Stimulated activated CD4-positive, alpha-beta T cell treated with anti-CD3 and anti-CD28 coated beads, TNF-alpha, amount 100 ng/mL, for 24 hours (primary cell): Measurements from ENCODE around the gene CBX6.

Experiments used
- DNase-seq, 3 experiments: peaks; one replicate each; pipeline ENCODE4 v3.0.0-alpha.2; 2020; ENCODE audit warnings: low read depth in 3 of 3

The CBX6 gene

DNA sequence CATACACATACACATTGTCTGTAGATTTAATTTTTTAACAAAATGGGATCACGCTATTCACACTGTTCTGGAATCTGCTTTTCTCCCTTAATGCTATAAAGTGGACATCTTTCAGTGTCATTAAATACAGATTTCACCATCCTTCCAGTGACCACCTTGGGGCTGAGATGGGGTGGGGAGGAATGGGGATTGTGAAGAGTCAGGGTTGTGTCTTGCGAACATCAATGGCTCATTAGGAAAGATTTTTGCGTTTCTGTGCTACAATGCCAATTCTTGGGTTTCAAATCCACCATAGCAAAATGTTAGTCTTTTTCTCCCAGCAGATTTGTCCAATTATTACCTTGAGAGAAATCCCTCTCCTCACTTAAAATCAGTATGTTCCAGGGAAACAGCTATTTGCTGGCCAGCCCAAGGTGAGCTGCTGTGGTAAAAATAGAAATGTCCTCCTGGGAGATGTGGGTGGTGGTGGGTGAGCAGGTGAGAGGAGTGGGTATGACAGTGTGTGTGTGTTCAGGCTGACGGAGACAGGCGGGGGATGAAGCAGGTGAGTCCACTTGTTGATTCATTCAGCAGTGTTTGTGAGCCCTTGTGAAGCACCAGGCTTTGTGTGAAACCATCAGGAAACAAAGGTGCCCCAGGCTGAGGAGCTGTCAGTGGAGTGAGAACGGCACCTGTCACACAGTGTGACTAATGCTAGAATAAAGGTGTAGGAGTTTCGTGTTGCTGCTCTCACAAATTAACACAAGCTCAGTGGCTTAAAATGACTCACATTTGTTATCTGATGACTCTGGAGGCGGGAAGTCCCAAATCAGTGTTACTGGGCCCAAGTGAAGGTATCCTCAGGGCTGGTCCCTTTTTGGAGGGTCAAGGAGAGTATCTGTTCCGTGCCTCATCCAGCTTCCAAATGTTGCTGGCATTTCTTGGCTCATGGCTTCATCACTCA is 1.7 kb upstream of the CBX6 start:
- DNase-seq = peak; percentile 56 to 70 (median 64)

DNA sequence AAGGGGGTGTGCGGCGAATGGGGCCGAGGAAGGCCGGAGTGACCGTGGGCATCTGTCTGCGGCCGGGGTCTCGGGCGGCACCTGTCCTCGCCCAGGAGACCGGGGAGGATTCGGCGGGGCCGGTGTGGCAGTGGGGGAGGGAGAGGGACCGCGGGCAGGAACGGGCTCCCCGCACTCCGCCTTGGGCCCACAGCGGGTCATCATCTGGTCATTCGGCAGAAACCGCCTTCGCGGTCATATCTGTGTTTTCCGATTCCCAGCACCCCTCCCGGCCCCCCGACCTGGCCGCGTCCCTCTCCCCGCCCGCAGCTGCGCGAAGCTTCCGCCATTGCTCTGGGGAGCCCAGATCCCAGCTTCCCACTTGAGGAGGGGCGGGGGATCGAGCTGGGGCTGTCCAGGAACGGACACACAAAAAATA is 824 bp upstream of the CBX6 start:
- no peak for DNase-seq

DNA sequence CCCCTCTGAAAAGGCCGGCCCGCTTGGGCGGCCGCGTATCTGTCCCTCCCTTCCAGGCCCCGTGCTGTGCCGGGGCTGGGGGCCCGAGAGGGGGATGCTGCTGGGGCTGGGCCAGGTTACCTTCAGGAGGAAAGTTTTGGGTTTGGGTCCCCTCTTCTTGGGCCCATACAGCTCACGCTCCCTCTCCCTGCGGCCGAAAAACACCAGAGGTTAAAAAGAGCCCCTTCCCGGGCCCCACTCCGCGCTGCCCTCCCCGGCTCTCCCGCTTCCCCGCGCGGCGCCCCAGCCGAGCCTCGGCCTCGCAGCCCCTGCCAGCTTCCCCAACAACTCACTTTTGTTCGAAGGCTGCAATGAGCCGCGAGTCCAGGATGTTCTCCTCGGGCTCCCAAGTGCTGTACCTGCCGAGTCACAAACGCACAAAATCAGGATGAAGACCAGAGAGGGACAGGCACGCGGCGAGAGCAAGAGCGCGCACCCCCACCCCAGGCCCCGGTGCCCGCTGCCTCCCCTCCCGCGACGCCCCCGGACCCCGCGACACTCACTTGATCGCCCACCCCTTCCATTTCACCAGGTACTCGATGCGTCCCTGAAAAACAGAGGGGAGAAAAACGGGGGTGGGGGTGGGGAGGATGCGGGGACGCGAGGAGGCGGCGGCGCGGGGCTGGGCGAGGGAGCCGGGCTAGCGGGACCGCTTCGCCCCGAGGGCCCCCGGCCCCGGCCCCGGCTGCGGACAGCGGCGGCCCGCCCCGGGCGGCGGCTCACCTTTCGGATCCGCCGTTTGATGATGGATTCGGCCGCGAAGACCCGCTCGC is 450 bp downstream of the CBX6 start:
- no peak for DNase-seq

DNA sequence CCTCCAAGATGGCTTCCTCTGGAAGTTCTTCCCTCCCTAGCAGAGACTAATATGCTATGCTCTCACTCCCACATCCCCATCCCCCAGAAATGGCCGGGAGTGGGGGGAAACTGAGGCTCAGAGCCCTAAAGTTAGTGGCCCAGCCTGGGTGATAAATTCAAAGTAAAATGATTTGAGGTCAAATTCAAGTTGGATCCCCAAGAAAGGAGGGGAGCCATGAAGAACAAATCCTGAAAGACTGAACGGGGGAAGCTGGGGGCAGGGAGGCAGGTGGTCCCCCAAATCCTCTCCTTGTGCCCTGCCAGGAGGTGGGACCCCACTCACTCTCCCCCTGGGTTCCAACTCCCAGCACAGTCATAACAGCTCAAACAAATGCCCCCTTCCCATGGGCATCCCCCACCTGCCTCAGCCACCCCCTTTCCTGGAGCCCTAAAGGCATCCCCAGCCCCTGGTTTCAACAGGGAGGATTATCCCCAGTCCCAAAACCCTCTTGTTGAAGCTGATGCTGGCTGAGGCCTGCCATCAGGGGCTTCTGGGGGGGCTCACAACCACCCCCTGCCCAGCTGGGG is 1.1 kb downstream of the CBX6 start:
- no peak for DNase-seq

DNA sequence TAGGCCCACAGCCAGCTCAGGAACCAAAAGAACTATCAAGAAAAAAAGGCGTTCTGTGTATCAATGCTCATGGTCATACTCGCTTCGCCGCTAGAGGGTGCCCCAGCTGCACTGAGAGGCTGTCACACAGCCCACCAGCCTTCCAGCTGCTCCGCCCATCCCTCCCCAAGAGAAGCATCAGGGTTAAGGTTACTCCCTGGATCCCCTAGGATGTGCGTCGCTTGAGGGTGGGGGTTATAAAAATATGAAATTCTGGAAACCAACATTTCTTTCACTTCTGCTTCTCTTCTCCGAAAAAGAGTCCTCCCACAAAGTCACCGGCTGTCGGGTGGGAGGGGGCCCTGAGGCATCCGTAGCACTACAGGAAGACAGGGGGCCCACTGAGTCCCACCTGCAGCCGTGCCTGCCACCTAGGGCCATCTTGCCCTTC is 1.7 kb downstream of the CBX6 start:
- DNase-seq = peak; percentile 65 to 90 (median 85)

DNA sequence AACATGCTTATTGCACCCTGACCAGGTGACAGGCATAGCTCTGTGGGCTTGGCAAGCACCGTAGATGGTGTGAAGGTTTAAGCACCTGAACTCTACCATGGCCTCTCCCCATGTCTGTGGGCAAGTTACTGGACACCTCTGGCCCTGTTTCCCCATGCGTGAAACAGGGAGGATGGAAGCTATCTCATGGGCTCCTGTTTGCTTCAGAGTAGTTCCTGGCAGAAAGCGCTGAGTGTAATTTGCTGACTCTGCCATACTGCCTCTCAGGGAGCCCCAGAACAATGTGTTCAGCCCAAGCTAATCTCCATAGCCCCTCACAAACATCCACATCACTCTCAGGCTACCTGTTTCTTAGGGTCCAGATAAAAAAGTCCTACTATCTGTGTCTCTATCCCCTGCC is 2.4 kb downstream of the CBX6 start:
- DNase-seq = no peak

DNA sequence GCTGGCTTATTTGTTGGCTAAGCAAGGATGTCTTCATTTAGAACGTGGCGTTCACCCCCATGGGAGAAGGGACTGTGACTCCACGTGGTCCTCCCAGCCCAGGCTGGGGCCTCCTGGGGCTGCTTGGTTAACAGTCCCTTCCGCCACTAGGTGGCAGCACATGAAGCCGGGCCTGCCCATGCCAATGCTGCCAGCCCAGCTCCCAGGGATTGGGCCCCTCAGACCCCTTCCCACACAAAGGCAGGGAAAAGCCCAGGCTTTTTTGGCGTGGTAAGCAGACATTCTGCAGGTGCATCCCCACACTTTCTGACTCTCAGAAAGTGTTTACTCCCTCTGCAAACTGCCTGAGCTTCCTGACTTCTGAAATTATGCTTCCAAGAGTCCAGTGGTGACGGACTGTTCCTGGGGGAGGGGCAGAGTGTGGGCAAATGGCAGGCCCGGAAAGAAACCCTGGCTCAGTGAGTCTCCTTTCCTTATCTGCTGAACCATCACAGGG is 3.1 kb downstream of the CBX6 start:
- peak; percentile 71 to 84 (median 78) for DNase-seq

DNA sequence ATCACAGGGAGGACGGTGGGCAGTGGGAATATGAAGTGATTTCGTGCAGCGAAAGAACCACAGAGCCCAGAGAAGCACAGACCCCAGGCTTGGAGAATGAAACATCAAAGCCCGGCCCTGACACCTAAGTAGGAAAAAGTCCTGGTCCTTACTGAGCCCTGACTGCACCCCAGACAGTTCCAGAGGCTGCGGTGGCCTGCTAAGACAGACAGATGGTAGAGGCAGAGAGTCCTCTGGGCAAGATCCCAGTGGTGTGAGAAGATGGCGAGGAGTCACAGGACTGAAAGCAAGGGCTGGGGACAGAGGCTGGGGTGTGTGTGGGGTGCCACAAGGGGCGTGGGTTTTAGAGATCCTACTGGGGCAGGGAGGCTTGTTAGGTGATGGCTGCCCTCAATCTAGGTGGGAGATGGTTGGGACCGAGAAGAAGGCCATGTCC is 3.7 kb downstream of the CBX6 start:
- DNase-seq = no peak

DNA sequence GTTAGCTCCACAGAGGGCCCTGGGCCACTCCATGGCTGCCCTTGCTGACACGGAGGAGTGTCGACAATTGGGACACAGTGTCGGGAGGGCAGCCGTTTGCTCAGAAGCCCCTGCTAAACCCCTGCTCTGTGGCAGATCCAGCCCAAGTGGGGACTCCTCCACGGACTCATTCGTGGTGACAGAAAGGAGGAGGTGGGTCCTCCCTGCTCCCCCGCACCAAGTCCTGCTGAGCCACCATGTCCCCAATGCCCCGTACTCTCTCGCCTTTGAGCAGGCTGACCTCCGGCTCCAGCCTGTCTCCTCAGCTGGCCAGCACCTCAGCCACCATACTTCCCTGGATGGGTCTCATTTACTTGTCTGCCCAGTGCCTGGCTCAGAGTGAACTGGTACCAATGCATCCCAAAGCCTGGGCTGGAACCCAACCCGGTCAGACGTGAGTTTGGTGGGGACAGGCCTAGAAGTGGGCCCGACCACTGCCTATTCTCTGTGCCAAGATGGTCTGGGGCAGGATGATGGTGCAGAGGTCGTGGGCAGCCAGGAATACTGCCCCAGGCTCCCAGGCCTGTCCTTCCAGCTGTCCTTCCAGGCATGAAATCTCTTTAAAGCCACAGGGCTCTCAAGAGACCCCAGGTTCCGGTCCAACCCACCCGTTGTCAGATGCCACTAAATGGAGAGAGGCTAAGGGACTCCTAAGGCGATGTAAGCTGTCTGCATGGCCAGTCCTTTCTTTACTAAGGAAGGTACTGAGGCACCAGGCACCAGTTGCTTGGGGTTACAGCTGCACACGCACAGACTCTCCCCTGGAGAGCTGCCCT is 4.3 kb downstream of the CBX6 start:
- DNase-seq = no peak

DNA sequence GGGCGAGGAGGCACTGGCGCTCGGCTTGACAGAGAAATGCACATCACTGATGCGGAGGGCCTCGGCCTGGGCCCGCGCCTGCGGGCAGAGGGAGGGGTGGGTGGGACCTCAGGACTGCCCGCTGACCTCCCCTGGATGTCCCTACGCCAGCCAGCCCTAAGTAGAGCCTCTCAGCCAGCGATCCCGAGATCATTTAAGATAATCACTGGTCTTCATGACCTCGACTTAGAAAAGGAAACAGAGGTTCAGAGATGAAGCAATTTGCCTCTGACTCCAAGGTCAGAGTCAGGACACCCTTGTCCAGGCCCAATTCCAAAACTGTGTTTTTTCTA is 4.9 kb downstream of the CBX6 start:
- DNase-seq = no peak

DNA sequence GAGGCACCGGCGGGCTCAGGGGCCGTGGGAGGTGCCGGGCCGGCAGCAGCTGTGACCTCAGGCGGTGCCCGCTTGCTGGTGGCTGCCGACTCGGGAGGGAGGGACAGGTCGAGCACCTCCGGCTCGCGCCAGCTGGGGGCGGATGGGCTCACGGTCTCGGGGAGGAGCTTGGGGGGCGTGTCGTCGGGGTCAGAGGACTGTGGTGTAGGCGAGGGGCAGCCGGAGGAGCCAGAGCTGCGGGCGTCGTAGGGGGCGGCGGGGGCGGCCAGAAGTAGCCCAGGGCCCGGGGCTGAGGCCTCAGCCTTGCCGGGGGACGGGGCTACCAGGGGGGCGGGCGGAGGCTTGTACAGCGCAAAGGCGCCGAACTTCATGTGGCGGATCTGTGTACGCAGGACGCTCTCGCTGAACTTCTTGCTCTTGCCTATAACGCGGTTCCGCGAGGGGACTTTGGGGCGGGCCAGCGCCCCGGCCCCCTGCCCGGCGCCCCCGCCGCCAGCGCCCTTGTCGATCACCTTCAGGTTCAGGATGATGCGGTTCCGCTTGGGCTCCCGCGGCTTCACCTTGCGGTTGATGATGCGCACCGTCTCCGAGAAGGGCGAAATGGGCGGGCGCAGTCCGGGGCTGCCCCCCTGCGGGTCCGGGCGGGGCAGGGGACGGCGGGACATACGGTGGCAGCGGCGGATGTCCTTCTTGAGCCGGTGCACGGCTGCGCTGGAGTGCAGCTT is 5.5 kb downstream of the CBX6 start:
- DNase-seq = no peak

DNA sequence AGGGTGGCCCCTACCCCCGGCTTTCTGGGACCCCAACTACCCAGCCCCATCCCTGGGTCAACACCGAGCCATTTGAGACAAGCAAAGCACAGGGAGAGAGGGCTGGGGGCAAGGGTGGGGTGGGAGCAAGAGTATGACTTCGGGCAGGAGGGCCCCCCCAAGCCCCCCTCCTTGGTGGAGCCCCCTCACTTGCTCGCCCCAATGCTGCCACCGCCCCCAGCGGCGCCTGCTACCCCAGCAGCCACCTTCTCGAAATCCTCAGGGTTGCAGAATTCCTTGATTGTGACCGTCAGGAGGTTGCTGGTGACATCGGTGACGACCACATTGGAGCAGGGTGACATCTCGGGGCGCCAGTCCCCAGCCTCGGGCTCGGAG is 6.0 kb downstream of the CBX6 start:
- no peak for DNase-seq

DNA sequence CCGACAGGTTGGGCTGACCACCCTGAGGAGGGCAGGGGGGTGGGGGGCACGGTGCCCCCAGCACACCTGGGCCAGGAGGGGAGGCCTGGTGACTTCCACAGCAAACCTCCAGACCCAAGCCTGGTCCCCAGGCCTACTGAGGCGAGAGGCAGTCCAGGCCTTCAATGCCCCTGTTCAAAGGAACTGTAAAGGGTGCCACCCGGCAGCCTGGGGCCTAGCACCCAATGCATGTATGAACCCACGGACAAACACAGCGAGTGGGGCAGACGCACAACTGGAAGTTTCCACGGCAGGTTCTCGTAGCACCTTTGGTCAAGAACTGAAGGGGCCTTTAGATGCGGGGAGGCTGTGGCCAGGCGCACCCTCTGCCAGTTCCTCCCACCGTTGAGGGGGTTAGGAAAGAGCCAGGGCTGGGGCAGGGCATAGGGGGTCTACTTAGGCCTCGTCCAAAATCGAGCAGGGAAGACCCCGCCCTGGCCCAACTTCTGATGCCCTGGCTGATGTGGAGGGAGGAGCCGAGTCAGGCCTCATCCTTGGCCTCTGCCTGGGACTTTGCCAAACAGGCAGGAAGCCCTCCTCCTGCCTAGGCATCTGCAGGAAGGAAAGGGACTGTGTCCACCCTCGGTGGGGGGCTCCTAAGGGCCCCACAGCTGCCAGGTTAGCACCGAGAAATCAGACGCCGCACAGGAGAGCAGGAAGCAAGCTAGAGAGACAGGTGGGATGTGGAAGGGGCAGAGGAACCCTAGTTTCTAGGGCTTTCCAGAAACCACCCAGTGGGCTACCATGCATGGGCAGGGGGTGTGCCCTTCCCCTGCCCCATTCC is 6.6 kb downstream of the CBX6 start:
- no peak for DNase-seq

DNA sequence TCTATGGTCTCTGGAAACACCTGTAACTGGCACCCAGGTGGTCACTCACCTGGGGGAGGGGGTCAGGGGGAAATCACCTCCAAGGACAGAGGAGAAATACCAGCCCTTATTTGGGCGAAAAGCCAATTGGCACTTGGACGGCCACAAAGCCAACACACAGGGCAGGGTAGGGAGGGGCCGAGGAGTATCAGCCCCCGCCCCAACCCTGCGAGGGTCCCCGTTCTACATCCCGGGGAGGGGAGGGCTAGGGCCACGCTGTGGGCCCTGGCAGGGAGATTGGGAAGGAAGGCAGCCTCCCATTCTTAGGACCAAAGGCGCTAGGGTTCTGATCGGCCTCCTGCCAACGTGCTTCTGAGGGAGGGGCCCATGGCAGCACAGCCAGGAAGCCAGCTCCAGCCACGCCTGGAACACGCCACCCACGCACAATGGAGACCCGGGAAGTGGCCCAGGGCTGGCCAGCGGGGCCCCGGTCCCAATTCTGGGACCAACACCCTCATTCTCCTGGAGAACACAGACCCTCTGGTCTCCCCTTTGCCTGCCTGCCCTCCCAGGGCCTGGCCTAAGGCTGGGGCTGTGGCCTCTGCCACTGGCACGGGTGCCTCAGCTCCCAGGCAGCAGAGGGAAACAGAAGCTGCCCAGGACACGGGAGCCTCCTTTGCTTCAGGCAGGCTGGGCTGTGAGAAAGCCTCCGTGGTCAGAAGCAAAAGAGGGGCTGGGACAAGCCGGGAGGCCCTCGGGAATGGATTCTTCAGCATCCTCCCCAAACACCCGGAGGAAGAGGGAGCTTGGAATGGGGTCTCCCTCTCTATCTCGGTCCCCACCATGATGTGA is 7.4 kb downstream of the CBX6 start:
- no peak for DNase-seq

DNA sequence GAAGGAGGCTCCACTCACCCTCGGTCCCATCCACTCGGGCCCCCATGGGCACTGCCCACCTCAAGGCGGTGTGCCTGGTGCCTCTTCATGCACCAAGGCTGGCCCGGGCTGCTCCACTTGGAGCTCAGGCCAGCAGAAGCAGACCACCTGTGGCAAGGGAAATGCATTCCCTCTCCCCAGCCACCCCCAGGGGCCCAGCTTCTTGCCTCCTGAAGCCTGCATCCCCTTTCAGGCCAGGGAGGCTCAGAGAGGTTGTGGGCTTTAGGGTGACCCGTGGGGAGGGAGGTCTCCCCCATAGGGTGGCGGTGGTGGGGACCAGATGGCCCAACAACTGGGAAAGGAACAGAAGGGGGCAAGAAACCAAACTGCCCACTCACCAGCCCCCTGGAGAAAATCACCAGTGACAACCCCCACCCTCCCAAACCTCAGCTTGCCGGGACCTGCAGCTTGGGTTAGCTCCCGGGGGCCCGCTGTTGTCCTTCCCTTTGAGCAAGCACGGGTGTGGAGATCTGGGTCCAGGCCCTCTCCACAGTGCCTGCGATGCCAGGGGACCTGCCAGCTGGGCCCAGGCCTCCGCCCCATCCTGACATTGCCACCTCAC is 8.4 kb downstream of the CBX6 start:
- no peak for DNase-seq

DNA sequence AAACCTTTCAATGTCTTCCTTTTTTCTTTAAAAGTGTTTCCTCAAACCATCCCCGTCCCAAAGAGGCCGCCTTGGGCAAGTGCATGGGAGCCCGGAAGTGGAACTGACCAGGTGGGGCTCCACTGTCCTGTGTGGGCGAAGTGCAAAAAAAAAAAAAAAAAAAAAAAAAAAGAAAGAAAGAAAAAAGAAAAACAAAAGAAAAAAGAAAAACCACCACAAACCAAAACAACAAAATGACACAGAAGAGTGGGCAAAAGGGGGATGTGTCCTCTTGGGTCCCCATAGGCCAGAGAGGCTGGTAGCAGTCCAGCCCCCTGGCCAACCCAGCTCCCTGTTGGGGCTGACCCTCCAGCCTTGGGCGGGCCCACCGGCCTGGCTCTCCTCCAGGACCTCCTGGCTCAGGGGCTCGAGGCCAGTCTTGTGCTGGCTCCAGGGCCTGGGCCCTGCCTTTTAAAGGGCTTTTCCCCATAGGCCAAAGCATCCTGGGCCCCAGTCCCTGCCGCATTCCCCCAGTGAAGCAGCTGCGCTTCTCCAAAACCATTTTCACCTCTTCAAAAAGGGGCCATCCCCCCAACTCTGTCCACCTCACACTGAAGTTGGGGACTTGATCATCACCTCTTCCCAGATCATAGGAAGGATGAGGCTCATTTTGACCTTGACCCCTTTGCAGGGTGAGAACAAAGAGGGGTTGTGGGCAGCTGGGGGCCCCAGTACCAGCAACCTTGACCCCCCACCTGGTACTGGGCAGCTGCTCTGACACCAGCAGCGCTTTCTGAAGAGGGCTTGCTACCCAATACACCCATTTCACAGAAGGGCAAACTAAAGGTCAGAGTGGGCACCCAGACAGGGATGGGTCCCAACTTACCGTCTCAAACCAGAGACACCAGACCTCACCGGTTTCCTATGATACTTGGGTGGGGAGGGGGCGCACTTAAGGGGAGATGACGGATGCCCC is 9.4 kb downstream of the CBX6 start:
- no peak for DNase-seq

DNA sequence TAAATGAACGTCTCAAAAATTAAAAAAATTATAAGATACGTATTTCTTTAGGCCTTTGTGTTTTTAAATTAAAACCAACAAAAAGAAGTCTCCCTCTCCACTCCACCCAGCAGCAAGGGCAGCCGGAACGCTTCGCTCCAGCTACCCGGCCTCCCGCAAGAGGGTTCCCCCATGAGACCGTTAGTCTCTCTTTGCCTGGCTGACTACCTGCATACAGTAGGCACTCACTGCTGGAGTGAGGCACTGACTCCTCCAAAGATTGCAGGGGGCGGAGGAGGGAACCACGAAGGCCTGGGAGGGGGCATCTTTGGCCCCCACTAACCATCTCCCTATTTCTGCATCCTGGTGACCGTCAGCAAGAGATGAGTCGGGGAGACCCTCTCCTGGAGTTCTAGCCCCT is 10.1 kb downstream of the CBX6 start:
- no peak for DNase-seq
